HEK293T (cell line): ENCODE measurements around the gene ZNF501.

ENCODE experiments used
- CTCF ChIA-PET: fragments of 350-600 bp; formaldehyde crosslinking; extraction: SDS; loops from one replicate; lab custom pipeline; 2021; ENCODE audit warnings: antibody characterized with exemption, inconsistent platforms; lab: Yijun Ruan, JAX
- POLR2A ChIA-PET: fragments of 350-600 bp; formaldehyde crosslinking; extraction: SDS; loops from one replicate; lab custom pipeline; 2020; ENCODE audit warnings: antibody characterized with exemption, inconsistent platforms; lab: Yijun Ruan, JAX
- DNase-seq: peaks from one replicate; pipeline ENCODE4 v3.0.0; 2012; ENCODE audit warnings: mixed read lengths; ENCODE audit errors: extremely low spot score
- ARNT ChIP-seq: fragments of 450-650 bp; IDR thresholded peaks from 2 replicates; pipeline ENCODE4 v1.6.1; 2017; ENCODE audit warnings: mild to moderate bottlenecking
- BHLHE40 ChIP-seq: fragments of 450-650 bp; IDR thresholded peaks from 2 replicates; pipeline ENCODE4 v1.6.1; 2016; ENCODE audit warnings: mild to moderate bottlenecking, moderate library complexity, borderline replicate concordance
- CTBP1 ChIP-seq: fragments of 450-650 bp; IDR thresholded peaks from 2 replicates; pipeline ENCODE4 v1.6.1; 2016; ENCODE audit warnings: borderline replicate concordance
- ELF4 ChIP-seq: fragments of 450-650 bp; IDR thresholded peaks from 2 replicates; pipeline ENCODE4 v1.6.1; 2017; ENCODE audit warnings: antibody characterized with exemption
- FOXA1 ChIP-seq: fragments of 450-650 bp; IDR thresholded peaks from 2 replicates; pipeline ENCODE4 v1.6.1; 2016; ENCODE audit warnings: mild to moderate bottlenecking
- FOXK2 ChIP-seq: fragments of 450-650 bp; IDR thresholded peaks from 2 replicates; pipeline ENCODE4 v1.6.1; 2016; ENCODE audit warnings: mild to moderate bottlenecking
- FOXM1 ChIP-seq: fragments of 450-650 bp; IDR thresholded peaks from 2 replicates; pipeline ENCODE4 v1.6.1; 2017; ENCODE audit warnings: mild to moderate bottlenecking, borderline replicate concordance
- HDGF ChIP-seq: fragments of 450-650 bp; IDR thresholded peaks from 2 replicates; pipeline ENCODE4 v1.6.1; 2017; ENCODE audit warnings: antibody characterized with exemption, borderline replicate concordance
- L3MBTL2 ChIP-seq: fragments of 450-650 bp; conservative IDR thresholded peaks from 2 replicates; pipeline ENCODE4 v1.6.1; 2016; ENCODE audit warnings: mild to moderate bottlenecking
- LEF1 ChIP-seq: fragments of 450-650 bp; IDR thresholded peaks from 2 replicates; pipeline ENCODE4 v1.6.1; 2017; ENCODE audit warnings: mild to moderate bottlenecking, borderline replicate concordance
- NFRKB ChIP-seq: fragments of 450-650 bp; IDR thresholded peaks from 2 replicates; pipeline ENCODE4 v1.6.1; 2016; ENCODE audit warnings: mild to moderate bottlenecking, moderate library complexity
- SP1 ChIP-seq: fragments of 450-650 bp; IDR thresholded peaks from 2 replicates; pipeline ENCODE4 v1.6.1; 2017
- SUZ12 ChIP-seq: fragments of 450-650 bp; IDR thresholded peaks from 2 replicates; pipeline ENCODE4 v1.6.1; 2016; ENCODE audit warnings: mild to moderate bottlenecking
- TARDBP ChIP-seq: fragments of 450-650 bp; IDR thresholded peaks from 2 replicates; pipeline ENCODE4 v1.6.1; 2016
- ZNF384 ChIP-seq: fragments of 450-650 bp; IDR thresholded peaks from 2 replicates; pipeline ENCODE4 v1.6.1; 2016
- TF ChIP-seq, protein P1 (sequence below): fragments of 450-650 bp; IDR thresholded peaks from 2 replicates; pipeline ENCODE4 v1.6.1; 2016

The ZNF501 gene

DNA sequence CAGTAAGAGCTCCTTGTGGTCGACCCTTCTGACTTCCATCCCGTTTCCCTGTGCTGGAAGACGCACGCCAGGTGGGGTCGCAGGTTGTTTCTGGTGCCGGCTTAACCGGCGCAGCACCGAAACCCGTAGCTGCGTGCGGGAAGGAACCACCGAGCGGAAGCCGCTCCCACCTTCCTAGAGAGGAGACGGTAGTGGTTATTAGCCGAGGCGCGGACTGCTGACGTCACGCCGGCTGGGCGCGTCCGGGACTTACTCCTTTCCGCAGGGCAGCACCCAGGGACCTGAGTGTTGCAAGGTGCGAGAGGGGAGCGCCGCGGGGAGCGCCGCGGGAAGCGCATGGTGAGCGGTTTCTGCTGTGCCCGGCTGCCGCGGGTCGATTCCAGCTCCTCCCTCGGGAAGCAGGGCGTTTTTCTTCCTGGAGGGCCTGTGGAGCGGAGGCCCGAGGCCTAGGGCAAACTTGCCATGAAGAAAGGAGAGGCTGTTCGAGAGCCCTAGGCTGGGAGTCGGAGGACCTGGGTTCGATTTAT is at the start of gene ZNF501:
Gene ZNF501, plus strand, starts transcription at position 252 of the 527 bp plus-strand sequence. CDS start 4,787 bp downstream, outside the sequence.
- TF ChIP-seq L3MBTL2 (peak; percentile 86), FOXA1 (no peak)
- peak; percentile 64 for DNase-seq
- ChIA-PET POLR2A (interaction anchor here (0.6 to 2.2 kb wide), 8 partner anchors 11 to 218 kb away, joined by 3 to 21 read pairs (median 4); partner anchors contain the start of genes KIAA1143, KIF15, ZNF197 and ZNF502), CTCF (no interaction called here)

DNA sequence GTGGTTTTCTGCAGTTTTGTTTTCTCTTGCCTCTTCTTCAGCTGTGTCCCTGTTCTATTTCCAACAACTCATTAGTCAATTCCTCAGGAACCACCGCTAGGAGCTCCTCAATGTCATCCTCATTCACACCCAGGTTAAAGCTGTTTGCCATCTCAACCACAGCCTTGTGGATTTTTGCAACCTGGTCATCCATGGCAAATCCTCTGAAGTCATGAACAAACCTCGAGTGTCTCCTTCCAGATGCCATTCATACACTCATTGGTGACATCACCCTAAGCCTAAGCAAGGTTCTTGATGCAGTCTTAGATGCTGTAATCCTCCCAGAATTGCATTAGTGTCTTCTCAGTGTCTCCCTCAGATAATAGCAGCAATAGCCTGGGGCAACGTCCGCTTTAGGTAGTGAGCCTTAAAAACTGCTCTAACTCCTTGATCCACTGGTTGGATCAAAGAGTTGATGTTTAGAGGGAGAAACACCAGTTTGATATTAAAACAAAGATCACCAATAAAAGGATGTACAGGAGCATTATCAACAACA is 48.4 kb upstream of the ZNF501 start:
- no peak for TF ChIP-seq TARDBP
- no peak for TF ChIP-seq BHLHE40
- no peak for TF ChIP-seq ELF4
- TF ChIP-seq ZNF384, result no peak
- ChIA-PET CTCF (no interaction called here), POLR2A (no interaction called here)
- DNase-seq, result no peak

DNA sequence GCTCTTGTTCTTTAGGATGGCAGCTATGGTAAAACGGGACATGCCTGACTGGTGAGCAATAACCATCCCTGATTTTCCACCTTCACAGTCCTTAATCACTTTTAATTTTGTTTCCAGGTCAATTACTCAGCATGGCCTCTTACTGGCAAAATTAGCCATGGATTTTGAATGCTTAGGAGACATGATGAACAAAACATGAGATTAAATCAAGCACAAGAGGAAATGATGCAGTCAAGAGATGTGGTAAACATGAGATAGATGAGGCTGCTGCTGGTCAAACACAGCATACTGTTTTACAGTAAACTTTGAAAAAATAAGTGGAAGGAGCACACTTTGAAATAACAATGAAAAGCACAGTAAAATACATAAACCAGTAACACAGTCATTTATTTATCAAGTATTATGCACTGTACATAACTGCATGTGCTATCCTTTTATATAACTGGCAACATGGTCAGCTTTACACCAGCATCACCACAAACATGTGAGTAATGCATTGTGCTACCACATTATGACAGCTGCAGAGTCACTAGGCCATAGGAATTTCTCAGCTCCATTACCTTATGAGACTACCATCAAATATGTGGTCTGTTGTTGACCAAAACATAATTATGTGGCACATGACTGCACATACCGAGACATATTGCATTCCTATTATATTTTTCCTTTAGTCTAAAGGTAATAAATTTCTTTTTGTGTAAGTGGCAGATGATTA is 47.1 kb upstream of the ZNF501 start:
- DNase-seq, result no peak
- CTCF ChIA-PET, result no interaction called here
- POLR2A ChIA-PET, result no interaction called here
- TF ChIP-seq BHLHE40 (no peak), NFRKB (no peak), ELF4 (no peak), LEF1 (no peak), SUZ12 (no peak), CTBP1 (no peak), FOXK2 (no peak), ZNF384 (no peak), HDGF (no peak)
- TF ChIP-seq, protein P1, sequence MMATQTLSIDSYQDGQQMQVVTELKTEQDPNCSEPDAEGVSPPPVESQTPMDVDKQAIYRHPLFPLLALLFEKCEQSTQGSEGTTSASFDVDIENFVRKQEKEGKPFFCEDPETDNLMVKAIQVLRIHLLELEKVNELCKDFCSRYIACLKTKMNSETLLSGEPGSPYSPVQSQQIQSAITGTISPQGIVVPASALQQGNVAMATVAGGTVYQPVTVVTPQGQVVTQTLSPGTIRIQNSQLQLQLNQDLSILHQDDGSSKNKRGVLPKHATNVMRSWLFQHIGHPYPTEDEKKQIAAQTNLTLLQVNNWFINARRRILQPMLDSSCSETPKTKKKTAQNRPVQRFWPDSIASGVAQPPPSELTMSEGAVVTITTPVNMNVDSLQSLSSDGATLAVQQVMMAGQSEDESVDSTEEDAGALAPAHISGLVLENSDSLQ, result no peak

DNA sequence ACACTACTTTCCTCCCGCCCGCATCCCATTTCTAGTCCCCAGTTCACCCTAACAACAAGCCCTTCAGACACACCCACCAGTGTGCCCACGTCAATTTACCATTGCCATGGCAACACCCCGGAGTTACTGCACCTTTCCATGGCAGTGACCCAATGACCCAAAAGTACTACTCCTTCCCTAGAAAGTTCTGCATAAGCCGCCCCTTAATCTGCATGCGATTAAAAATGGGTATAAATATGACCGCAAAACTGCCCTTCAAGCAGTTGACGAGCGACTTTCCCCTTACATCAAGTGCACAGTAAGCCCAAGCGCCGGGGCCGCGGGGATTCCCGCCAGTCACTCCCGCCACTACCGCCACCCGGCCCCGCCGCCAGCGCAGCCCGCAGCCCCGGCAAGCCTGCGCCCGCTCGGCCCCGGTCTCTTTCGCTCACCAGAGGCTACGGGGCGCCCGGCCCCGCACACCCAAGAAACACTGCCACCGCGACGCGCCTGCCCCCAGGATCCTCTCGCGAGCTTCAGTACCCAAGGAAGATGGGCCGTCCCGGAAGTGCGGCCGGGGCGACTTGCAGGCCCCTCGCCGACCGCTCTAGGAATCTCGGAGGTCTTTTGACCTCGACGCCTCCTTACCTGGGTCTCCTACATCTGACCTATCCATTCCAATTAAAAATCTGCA is 44.2 kb upstream of the ZNF501 start:
- TF ChIP-seq FOXK2 (no peak), CTBP1 (no peak)
- ChIA-PET CTCF (no interaction called here), POLR2A (no interaction called here)
- no peak for DNase-seq

DNA sequence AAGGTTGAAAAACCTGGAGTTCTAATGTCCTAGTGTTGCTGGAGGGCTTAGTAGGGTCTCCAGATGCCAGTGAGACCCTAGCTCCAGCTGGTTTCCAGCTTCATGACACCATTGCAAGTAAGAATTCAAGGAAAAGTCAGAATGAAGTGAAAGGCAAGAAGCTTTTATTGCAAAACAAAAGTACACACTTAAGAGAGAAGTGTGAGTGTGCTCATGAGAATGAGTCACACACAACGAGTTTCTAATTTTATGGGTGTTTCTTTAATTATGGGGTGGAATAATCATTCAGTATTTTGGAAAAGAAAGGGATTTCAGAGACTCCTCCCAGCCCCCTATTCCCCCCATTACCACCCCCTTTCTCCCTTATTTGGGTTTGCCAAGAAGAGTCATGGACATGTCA is 41.5 kb upstream of the ZNF501 start:
- CTCF ChIA-PET, result no interaction called here
- TF ChIP-seq ZNF384 (no peak), LEF1 (no peak), HDGF (no peak), FOXM1 (no peak), FOXA1 (no peak), SUZ12 (no peak), TARDBP (no peak), CTBP1 (no peak), L3MBTL2 (no peak), SP1 (no peak), ELF4 (no peak), NFRKB (no peak), ARNT (no peak), FOXK2 (no peak)
- TF ChIP-seq, protein P1, result no peak
- POLR2A ChIA-PET, result no interaction called here
- DNase-seq, result no peak

DNA sequence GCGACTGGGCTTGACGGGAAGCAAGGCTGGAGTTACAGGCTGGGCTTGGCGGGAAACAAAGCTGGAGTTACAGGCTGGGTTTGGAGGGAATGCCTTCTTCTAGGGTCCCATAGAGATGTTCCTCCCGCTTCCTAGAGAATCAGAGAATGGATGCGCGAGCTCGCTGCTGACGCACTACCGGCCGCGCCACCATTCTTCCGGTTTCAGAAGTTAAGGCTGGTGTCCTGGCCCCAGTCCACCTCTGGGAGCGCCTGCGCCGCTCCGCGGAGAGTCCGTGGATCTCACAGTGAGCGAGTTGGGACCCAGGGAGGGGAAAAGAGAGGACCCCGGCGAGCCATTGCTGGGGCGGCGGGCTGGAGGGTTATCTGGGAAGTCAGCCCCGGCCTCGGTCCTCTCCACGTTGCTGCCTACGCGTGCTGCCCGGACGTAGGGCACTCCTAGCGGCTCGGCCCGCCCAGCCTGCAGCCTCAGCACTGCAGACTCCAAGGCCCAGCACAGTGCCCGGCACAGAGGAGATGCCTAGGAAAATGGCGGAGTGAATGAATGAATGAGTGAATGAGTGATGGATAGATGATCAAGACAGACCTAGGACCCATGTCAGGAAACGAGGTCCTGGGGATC is 16.9 kb upstream of the ZNF501 start, which contains the start of gene ZNF502:
Gene ZNF502, plus strand, starts transcription at position 206 of the 621 bp plus-strand sequence. CDS start 7,602 bp downstream, outside the sequence.
- peak; percentile 54; the same call in 1 of the 2 replicates for TF ChIP-seq L3MBTL2
- no peak for TF ChIP-seq BHLHE40
- POLR2A ChIA-PET, result interaction anchor here (0.6 to 2.8 kb wide), 3 partner anchors 14 to 186 kb away, joined by 3 to 17 read pairs (median 5); partner anchors contain the start of gene ZNF501
- CTCF ChIA-PET, result no interaction called here
- peak; percentile 68 for DNase-seq
